HG03460 (cell line): Measurements from ENCODE around the gene HYAL3.
"Not testable (repeated sequence)": the region's sequence is repeated elsewhere in the genome, so short reads cannot be mapped to it uniquely, and the experiment has no call there.

Experiments
- ATAC-seq: cut with Tn5 transposase; IDR thresholded peaks from one replicate; pipeline ENCODE4 v1.9.1; 2021; ENCODE audit not compliant: unreplicated experiment

HYAL3 gene

GRCh38 chr3:50260027-50260941, 38.9 kb downstream of the HYAL3 start:
- peak; percentile 80 for ATAC-seq

- ATAC-seq: peak; percentile 9
Observed at GRCh38 chr3:50259432-50260026, 39.7 kb downstream of the HYAL3 start.

GRCh38 chr3:50258979-50259378, 40.2 kb downstream of the HYAL3 start:
- no peak for ATAC-seq

- no peak for ATAC-seq
Observed at GRCh38 chr3:50258029-50258680, 41.0 kb downstream of the HYAL3 start.

DNA sequence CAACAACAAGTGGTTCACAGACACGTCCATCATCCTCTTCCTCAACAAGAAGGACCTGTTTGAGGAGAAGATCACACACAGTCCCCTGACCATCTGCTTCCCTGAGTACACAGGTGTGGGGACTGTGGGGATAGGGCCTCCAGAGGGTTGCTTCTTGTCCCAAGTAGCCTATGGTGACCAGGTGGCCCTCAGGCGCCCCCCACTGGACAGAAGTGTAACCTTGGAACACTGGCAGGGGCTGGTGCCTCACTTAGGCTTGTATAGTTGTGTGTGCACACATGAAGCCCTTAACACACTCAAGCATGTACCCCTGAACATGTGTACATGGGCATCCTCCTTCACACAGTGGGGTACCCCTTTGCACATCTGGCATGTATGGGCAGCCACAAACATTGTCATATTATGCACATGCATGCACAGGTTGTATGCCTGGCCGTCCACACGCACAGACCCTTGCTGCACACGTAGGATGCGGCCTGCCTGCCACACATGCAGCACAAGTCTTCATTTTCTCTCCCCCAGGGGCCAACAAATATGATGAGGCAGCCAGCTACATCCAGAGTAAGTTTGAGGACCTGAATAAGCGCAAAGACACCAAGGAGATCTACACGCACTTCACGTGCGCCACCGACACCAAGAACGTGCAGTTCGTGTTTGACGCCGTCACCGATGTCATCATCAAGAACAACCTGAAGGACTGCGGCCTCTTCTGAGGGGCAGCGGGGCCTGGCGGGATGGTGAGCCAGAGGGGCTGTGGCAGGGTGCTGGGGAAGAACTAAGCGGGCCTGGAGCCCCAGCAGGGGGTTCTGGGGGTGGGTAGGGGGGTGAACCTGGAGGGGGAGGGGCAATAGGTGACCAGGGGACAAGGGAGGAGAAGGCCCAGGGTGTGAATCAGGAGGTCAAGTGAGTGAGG, 42.0 kb downstream of the HYAL3 start:
- no peak for ATAC-seq

DNA sequence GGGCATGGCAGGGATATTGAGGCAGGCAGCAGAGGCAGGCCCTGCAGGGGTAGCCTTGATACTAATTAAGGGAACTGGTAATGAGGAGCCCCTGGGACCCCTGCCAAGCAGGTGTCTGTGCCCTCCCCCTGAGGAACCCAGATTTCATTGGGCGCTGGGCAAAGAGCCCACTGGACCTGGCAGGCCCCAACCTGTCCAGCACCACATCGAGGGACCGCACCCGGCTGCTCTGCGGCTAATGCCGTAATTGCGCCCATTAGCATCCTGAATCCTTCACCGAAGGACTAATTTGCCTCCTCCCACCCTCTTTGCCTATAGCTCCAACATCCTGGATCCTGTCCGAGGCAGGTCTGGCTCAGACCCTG, 44.0 kb downstream of the HYAL3 start:
- no peak for ATAC-seq

- no peak for ATAC-seq
Observed at GRCh38 chr3:50254577-50255250, 44.5 kb downstream of the HYAL3 start.

DNA sequence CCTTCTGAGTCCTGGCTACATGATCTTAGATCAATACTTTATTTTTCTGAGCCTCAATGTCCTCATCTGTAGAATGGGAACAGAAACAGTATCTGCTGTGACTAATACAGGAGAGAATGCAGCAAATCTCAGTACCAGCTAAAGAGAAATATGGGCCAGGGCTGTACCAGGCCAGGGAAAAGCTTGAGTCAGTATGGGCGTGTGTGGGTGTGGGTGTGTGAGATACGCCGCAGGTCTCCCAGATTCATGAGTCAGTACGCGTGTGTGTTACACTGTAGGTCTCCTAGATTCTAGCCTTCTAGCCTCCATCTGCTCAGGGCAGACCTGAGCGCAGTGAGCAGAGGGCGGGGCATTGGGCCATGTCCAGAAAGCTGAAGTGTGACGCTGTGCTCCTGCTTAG, 48.0 kb downstream of the HYAL3 start:
- no peak for ATAC-seq

- ATAC-seq: no peak
Observed at GRCh38 chr3:50250514-50250913, 48.7 kb downstream of the HYAL3 start.

GRCh38 chr3:50249457-50249856, 49.7 kb downstream of the HYAL3 start:
- ATAC-seq: no peak

- no peak for ATAC-seq
Observed at GRCh38 chr3:50248387-50248786, 50.8 kb downstream of the HYAL3 start.

DNA sequence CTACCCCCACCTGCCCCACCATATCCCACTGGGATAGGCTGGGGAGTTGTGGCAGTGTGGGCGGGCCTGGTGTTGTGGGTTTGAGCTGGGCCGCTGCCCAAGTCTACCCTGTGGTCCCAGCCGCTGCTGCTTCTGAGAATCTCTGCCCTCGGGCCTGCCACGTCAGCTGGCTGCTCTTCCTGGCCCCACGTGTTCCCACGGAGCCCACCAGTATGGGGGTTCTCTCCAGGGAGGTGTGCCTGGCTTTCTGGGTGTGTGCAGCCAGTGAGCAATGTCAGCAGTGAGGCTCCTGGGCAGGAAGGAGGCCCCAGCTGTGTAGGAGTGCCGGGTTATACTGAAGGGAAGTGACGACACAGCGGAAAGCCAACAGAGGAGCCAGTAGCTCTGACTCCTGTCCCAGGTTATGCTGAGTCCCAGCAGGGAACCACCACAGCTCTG, 52.7 kb downstream of the HYAL3 start:
- peak; percentile 39 for ATAC-seq

DNA sequence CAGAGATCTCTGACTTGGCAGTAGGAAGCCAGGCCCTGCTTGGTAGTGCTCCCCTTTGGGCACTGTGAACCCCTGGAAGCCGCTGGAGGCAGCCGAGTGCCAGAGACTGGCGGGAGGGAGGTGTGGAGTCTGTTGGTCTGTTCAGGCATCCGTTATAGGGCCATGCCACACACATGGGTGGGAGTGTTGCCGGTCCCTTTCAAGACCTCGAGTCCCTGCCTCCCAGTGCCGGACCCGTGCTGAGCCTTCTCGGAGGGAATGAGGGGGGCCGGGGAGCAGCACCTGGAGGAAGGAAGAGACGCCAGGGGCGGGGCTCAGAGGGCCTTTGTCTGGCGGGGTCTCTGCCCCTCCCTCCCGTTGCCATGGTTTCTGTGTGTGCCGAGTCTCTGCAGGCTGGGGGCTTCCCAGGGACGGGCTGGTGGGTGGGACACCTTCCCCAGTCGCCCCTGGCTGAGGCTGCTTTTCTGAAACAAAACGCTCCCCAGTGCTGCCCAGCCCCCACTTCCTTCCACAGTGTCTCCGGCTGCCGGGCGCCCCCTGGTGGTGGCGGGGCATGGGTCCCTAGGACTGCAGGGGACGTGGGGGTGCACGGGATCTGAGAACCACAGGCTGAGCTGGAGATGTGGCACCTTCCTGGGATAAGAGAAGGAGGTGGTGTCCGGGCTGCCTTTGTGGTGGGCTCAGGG, 53.2 kb downstream of the HYAL3 start:
- peak; percentile 74 for ATAC-seq

- no peak for ATAC-seq
Observed at GRCh38 chr3:50245251-50245745, 53.9 kb downstream of the HYAL3 start.

DNA sequence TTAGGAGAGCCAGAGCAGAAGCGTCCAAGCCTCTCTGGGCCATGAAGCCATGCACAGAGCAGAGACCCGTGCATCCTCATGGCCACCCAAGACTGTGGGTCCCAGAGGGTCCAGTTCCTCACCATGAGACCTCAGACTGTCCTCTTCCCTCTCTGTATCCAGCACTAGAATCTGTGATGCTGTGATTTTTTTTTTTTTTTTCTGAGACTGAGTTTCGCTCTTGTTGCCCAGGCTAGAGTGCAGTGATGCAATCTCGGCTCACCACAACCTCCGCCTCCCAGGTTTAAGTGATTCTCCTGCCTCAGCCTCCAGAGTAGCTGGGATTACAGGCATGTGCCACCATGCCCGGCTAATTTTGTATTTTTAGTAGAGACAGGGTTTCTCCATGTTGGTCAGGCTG, 54.4 kb downstream of the HYAL3 start:
- ATAC-seq: not testable (repeated sequence)

GRCh38 chr3:50243543-50243895, 55.7 kb downstream of the HYAL3 start:
- ATAC-seq: no peak

- no peak for ATAC-seq
Observed at GRCh38 chr3:50242851-50243542, 56.2 kb downstream of the HYAL3 start.
